MCF 10A (cell line): ENCODE results near the gene USP47. TPM values are rescaled to one million over a fixed set of nuclear protein-coding genes. Genes with fewer than 3 reads are reported as not detected.

Experiments
- BruUV-seq: library from RNA; stranded (reverse); fragments of 400-500 nt; replicated peaks from 2 replicates; lab custom pipeline; 2021; lab: Mats Ljungman, UMichigan
- CTCF ChIA-PET: fragments of 300-600 bp; sonication (Branson Sonifier 250); formaldehyde crosslinking; extraction: SDS; loops from one replicate; lab custom pipeline; 2021; ENCODE audit warnings: antibody characterized with exemption, inconsistent platforms; lab: Yijun Ruan, JAX
- POLR2A ChIA-PET: fragments of 300-600, 350-650 bp; sonication (Branson Sonifier 250); formaldehyde crosslinking; extraction: SDS; loops from one replicate; lab custom pipeline; 2020; ENCODE audit warnings: antibody characterized with exemption, inconsistent platforms; lab: Yijun Ruan, JAX
- DNase-seq: peaks from one replicate; pipeline ENCODE4 v3.0.0-alpha.2; 2018; ENCODE audit not compliant: unreplicated experiment
- H3K27ac Mint-ChIP-seq: one replicate; pipeline ENCODE4 v1.8.0; 2022; ENCODE audit warnings: mild to moderate bottlenecking, low read depth, mixed read lengths; ENCODE audit not compliant: unreplicated experiment
- H3K27me3 Mint-ChIP-seq: one replicate; pipeline ENCODE4 v1.8.0; 2022; ENCODE audit warnings: mixed read lengths; ENCODE audit not compliant: insufficient read depth, unreplicated experiment
- H3K36me3 Mint-ChIP-seq: one replicate; pipeline ENCODE4 v1.8.0; 2022; ENCODE audit warnings: mild to moderate bottlenecking, moderate library complexity, mixed read lengths; ENCODE audit not compliant: insufficient read depth, unreplicated experiment
- H3K4me1 Mint-ChIP-seq: one replicate; pipeline ENCODE4 v1.8.0; 2022; ENCODE audit warnings: mixed read lengths; ENCODE audit not compliant: insufficient read depth, unreplicated experiment
- H3K4me3 Mint-ChIP-seq: one replicate; pipeline ENCODE4 v1.8.0; 2022; ENCODE audit warnings: mild to moderate bottlenecking, moderate library complexity, mixed read lengths; ENCODE audit not compliant: unreplicated experiment
- H3K9me3 Mint-ChIP-seq: one replicate; pipeline ENCODE4 v1.8.0; 2022; ENCODE audit warnings: mixed read lengths; ENCODE audit not compliant: unreplicated experiment
- CTCF ChIP-seq: fragments of 200-600 bp; IDR thresholded peaks from one replicate; pipeline ENCODE4 v1.8.0; 2022; ENCODE audit warnings: antibody characterized with exemption, mild to moderate bottlenecking; ENCODE audit not compliant: unreplicated experiment
- intact Hi-C: fragments of 100-400 bp; cut with micrococcal nuclease; formaldehyde crosslinking; loops from 2 replicates; pipeline ENCODE4 v1.14.1; 2022
- total RNA-seq: library from RNA; stranded (reverse); gene quantifications from 2 replicates; pipeline ENCODE4 v1.2.3, GENCODE V29; 2022

USP47 gene
- total RNA-seq, 1 experiment from 2014 or later, result 41.6 TPM

- intact Hi-C loops, result no loop called here
- peaks cover 13% of the 10 kb centered on the region for H3K27me3 Mint-ChIP-seq
- H3K9me3 Mint-ChIP-seq, result no peaks in the 10 kb centered on the region
- POLR2A ChIA-PET, result interaction anchor here (0.5 to 2.1 kb wide), 2 partner anchors 9 to 792 kb away, joined by 3 to 5 read pairs; no protein-coding TSS in a partner anchor
- H3K4me3 Mint-ChIP-seq, result peak within 1 kb of the TSS; percentile 55
- CTCF ChIA-PET, result interaction anchor here (2.5 kb wide), 1 partner anchor 36 kb away, joined by 8 read pairs; no protein-coding TSS in a partner anchor
- peaks cover 13% of the 10 kb centered on the region for H3K4me1 Mint-ChIP-seq
- DNase-seq, result no peak
- H3K36me3 Mint-ChIP-seq, result no peaks in the 10 kb centered on the region
- no peak for TF ChIP-seq CTCF
- H3K27ac Mint-ChIP-seq, result no peak within 1 kb of the TSS
- no TSS peak for BruUV-seq
These were observed 166.3 kb downstream of the USP47 start, which contains the start of gene DKK3 for GRCh38 chr11:12007769-12008737. Gene DKK3 (minus strand): TSS chr11:12008626. CDS start chr11:12008582, 44 bp downstream.

Other genes with a start within 250 kb of the USP47 start
- 9.0 and 14.1 TPM in 2 replicates for gene GALNT18, start 220.0 kb upstream of the USP47 start, total RNA-seq
- gene DKK3, start 166.7 kb downstream of the USP47 start, total RNA-seq, result 0.25 and 0.33 TPM in 2 replicates